T-helper 1 cell treated with Interleukin-12 subunit alpha and Interleukin-12 subunit beta and Interleukin-4 antibody, amounts not matched to agents 30 ng/mL and 1 ng/mL, for 36 hours (primary cell): ENCODE data around the gene PCDHB15. TPM values are rescaled to one million over a fixed set of nuclear protein-coding genes. Genes with fewer than 3 reads are reported as not detected.
"Not testable (repeated sequence)": the region's sequence is repeated elsewhere in the genome, so short reads cannot be mapped to it uniquely, and the experiment has no call there.

ENCODE experiments used
- intact Hi-C: fragments of 100-400 bp; cut with micrococcal nuclease; formaldehyde crosslinking; loops from one replicate; pipeline ENCODE4 v1.15.1; 2024
- total RNA-seq: library from RNA; stranded (reverse); gene quantifications from 2 replicates; pipeline ENCODE4 v1.2.3, GENCODE V29; 2022

Gene PCDHB15
- total RNA-seq, 1 donor from 2014 or later = not detected

GRCh38 chr5:141246971-141247370 is 1.8 kb downstream of the PCDHB15 start:
- intact Hi-C loops = not testable (repeated sequence)

GRCh38 chr5:141247434-141247833 is 2.2 kb downstream of the PCDHB15 start:
- intact Hi-C loops = not testable (repeated sequence)

GRCh38 chr5:141250576-141250975 is 5.4 kb downstream of the PCDHB15 start:
- intact Hi-C loops = no loop called here

- intact Hi-C loops = no loop called here
These were observed 13.3 kb downstream of the PCDHB15 start for GRCh38 chr5:141258464-141258863.

DNA sequence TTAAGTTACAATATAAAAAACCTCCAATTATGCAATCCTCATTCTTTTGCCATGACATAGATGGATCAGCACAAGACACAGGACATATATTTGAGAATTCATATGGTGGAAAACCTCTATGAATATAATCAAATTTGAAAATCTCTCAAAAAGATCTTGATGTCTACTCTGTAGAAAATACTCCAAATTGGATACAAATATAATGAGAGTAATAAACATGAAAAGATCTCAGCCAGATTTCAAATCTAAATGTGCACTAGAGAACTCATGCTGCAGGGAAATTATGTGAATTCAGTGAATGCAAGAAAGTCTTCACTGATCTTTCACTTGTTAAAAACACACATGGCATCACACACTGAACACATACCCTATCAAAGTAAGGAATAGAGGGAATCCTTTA is 13.8 kb downstream of the PCDHB15 start:
- intact Hi-C loops = no loop called here

- intact Hi-C loops = loop anchor here (2.0 kb wide), 1 partner anchor 60 kb away; the partner anchor contains the start of gene TAF7
These were observed 15.5 kb downstream of the PCDHB15 start for GRCh38 chr5:141260458-141261237.

- intact Hi-C loops = loop anchor here (2.0 kb wide), 1 partner anchor 60 kb away; the partner anchor contains the start of gene TAF7
These were observed 16.0 kb downstream of the PCDHB15 start for GRCh38 chr5:141261238-141261546.

- intact Hi-C loops = no loop called here
These were observed 24.0 kb downstream of the PCDHB15 start for GRCh38 chr5:141269195-141269594.

DNA sequence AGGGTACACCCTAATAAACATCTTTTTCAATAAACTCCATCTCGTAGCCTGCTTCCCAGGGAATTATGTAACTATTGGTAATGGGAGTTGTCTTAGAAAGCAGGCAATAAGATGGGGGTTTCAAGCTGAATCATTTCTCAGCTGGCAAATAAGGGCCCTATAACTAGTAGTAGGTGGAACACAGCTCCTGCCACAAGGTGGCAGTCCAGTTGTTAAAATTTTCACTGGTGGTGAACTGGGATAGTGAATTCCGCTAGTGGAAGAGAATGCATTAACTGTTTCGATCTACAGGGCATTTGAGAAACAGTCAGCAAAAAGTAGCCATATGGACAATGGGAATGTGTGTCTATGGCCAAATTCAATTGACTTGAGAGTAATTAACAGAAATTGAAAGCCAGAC is 27.7 kb downstream of the PCDHB15 start:
- intact Hi-C loops = no loop called here

- intact Hi-C loops = no loop called here
These were observed 53.2 kb downstream of the PCDHB15 start for GRCh38 chr5:141298376-141298775.

Other genes with a start within 250 kb of the PCDHB15 start
- not detected in 2 replicates for gene PCDHB1, start 194.0 kb upstream of the PCDHB15 start, total RNA-seq
- gene PCDHB2, start 150.8 kb upstream of the PCDHB15 start, total RNA-seq = 0.07 TPM in 1 of 2 replicates, not detected in the other
- not detected in 2 replicates for gene PCDHB3, start 144.9 kb upstream of the PCDHB15 start, total RNA-seq
- gene PCDHB4, start 123.6 kb upstream of the PCDHB15 start, total RNA-seq = not detected in 2 replicates
- not detected in 2 replicates for gene PCDHB5, start 110.2 kb upstream of the PCDHB15 start, total RNA-seq
- not detected in 2 replicates for gene PCDHB6, start 95.3 kb upstream of the PCDHB15 start, total RNA-seq
- gene PCDHB7, start 72.8 kb upstream of the PCDHB15 start, total RNA-seq = not detected in 2 replicates
- gene PCDHB8, start 67.6 kb upstream of the PCDHB15 start, total RNA-seq = not detected in 2 replicates
- not detected in 2 replicates for gene PCDHB16, start 63.0 kb upstream of the PCDHB15 start, total RNA-seq
- gene PCDHB9, start 58.2 kb upstream of the PCDHB15 start, total RNA-seq = not detected in 2 replicates
- not detected in 2 replicates for gene PCDHB10, start 53.0 kb upstream of the PCDHB15 start, total RNA-seq
- not detected in 2 replicates for gene PCDHB11, start 45.8 kb upstream of the PCDHB15 start, total RNA-seq
- not detected in 2 replicates for gene PCDHB12, start 36.7 kb upstream of the PCDHB15 start, total RNA-seq
- gene PCDHB13, start 31.5 kb upstream of the PCDHB15 start, total RNA-seq = not detected in 2 replicates
- not detected in 2 replicates for gene PCDHB14, start 22.1 kb upstream of the PCDHB15 start, total RNA-seq
- gene SLC25A2, start 58.7 kb downstream of the PCDHB15 start, total RNA-seq = 0.44 and 0.56 TPM in 2 replicates
- 61.0 and 65.9 TPM in 2 replicates for gene TAF7, start 75.4 kb downstream of the PCDHB15 start, total RNA-seq
- 0.15 and 0.17 TPM in 2 replicates for gene PCDHGA1, start 85.1 kb downstream of the PCDHB15 start, total RNA-seq
- gene PCDHGA2, start 93.4 kb downstream of the PCDHB15 start, total RNA-seq = 0.05 and 0.07 TPM in 2 replicates
- gene PCDHGA3, start 98.4 kb downstream of the PCDHB15 start, total RNA-seq = 0.07 and 0.34 TPM in 2 replicates
- gene PCDHGB1, start 104.7 kb downstream of the PCDHB15 start, total RNA-seq = 0.15 and 0.17 TPM in 2 replicates
- gene PCDHGA4, start 109.6 kb downstream of the PCDHB15 start, total RNA-seq = 0.74 and 0.98 TPM in 2 replicates
- gene PCDHGB2, start 114.6 kb downstream of the PCDHB15 start, total RNA-seq = 1.0 and 1.3 TPM in 2 replicates
- 0.46 and 0.49 TPM in 2 replicates for gene PCDHGA5, start 118.8 kb downstream of the PCDHB15 start, total RNA-seq
- gene PCDHGB3, start 124.8 kb downstream of the PCDHB15 start, total RNA-seq = 0.88 and 1.3 TPM in 2 replicates
- gene PCDHGA6, start 128.5 kb downstream of the PCDHB15 start, total RNA-seq = 0.44 and 0.80 TPM in 2 replicates
- 0.15 and 0.24 TPM in 2 replicates for gene PCDHGA7, start 137.3 kb downstream of the PCDHB15 start, total RNA-seq
- 0.17 TPM in 2 replicates for gene PCDHGB4, start 142.3 kb downstream of the PCDHB15 start, total RNA-seq
- 0.07 and 0.15 TPM in 2 replicates for gene PCDHGA8, start 147.2 kb downstream of the PCDHB15 start, total RNA-seq
- 0.46 and 0.66 TPM in 2 replicates for gene PCDHGB5, start 152.6 kb downstream of the PCDHB15 start, total RNA-seq
- 0.17 and 0.27 TPM in 2 replicates for gene PCDHGA9, start 157.4 kb downstream of the PCDHB15 start, total RNA-seq
- gene PCDHGB6, start 162.6 kb downstream of the PCDHB15 start, total RNA-seq = 0.22 and 0.37 TPM in 2 replicates
- 0.20 and 0.27 TPM in 2 replicates for gene PCDHGA10, start 167.6 kb downstream of the PCDHB15 start, total RNA-seq
- gene PCDHGB7, start 172.3 kb downstream of the PCDHB15 start, total RNA-seq = 0.07 and 0.29 TPM in 2 replicates
- gene PCDHGA11, start 175.7 kb downstream of the PCDHB15 start, total RNA-seq = 0.24 and 0.32 TPM in 2 replicates
- gene PCDHGA12, start 185.1 kb downstream of the PCDHB15 start, total RNA-seq = 0.12 and 0.20 TPM in 2 replicates
- gene PCDHGC3, start 230.6 kb downstream of the PCDHB15 start, total RNA-seq = 0.07 TPM in 1 of 2 replicates, not detected in the other
- gene PCDHGC4, start 239.6 kb downstream of the PCDHB15 start, total RNA-seq = 0.37 TPM in 1 of 2 replicates, not detected in the other
- gene PCDHGC5, start 243.7 kb downstream of the PCDHB15 start, total RNA-seq = not detected in 2 replicates